Stimulated activated CD4-positive, alpha-beta T cell treated with anti-CD3 and anti-CD28 coated beads, Interleukin-4, amount 100 ng/mL, for 4 hours (primary cell): Measurements from ENCODE around the gene SH3GLB2.
"Not testable (repeated sequence)": the region's sequence is repeated elsewhere in the genome, so short reads cannot be mapped to it uniquely, and the experiment has no call there.

Experiments used
- DNase-seq, 2 experiments: peaks; one replicate each; pipeline ENCODE4 v3.0.0-alpha.2; 2020

SH3GLB2 gene

DNA sequence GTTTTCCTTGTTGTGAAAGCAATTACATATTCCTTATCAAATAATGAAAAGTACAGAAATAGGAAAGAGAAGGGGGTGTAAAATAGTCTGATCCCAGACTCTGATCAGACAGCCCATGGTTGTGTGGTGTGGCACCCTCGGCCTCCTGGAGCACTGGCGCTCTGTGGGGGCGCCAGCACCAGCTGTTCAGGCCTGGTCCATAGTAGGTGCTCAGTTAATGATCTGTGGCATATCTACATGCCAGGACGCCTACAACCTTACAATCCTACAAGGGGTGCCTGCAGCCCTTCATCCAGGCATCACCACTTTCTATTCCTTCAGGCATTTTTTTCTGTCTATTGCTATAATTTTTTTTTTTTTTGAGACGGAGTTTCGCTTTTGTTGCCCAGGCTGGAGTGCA is 24.9 kb upstream of the SH3GLB2 start:
- no peak for DNase-seq

DNA sequence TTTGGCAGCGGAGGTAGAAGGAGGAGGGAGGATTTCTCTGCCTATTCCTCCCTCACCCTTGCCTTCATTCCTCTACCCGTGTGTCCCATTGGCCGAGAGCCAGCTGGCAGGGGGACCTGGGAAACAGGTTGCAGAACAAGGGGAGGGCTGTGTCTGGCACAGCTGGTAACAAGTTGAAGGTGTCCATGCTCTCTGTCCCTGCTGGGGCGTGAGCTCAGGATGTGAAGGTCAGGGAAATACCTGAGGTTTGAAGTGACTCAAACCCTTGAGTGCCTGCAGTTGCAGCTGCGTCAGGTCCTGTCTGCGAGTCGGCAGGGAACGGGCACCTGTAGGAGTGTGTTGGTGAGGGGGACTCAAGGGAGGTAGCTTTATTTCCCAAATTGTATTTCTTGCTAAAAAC is 24.5 kb upstream of the SH3GLB2 start:
- DNase-seq, result no peak

DNA sequence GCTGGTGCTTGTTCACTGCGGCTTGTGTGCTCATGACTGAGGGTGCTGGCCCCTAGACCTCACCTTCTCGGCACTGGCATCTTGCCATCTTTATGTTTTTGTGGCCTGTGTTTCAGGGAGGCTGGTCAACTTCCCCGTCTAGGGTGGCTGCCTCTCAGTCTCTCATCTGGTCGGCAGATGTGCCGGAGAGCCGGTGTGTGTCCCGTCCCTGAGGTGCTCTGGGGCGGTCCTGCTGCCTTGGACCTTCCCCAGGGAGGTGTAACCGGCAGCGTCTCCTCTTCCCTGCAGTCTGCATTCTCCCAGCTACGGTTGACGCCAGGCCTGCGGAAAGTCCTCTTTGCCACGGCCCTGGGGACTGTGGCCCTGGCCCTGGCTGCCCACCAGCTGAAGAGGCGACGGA is 13.9 kb upstream of the SH3GLB2 start:
- DNase-seq, result no peak

DNA sequence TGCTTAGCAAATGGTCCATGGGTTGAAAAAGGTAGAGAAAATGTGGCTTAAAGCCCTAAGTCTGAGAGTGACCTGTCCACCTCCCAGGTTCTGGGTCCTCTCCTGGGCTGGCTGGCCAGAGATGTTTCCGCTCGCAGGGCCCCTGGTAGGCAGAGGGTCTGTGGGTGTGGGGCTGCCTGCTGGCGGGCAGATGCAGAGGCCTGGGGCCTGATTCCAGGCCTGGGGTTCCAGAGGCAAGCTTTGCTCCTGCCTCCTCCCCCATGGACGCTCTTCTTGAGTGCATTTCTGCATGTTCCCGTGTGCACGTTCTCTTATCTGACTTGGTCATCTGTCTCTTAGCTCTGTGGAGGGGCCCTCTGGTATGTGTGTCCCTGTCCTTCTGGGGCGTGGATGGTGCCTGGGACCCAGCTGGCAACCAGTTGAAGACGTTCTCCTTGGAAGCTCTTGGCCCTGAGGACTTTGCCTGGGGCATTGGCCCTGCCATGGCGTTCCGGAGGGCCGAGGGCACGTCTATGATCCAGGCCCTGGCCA is 12.0 kb upstream of the SH3GLB2 start:
- no peak for DNase-seq

DNA sequence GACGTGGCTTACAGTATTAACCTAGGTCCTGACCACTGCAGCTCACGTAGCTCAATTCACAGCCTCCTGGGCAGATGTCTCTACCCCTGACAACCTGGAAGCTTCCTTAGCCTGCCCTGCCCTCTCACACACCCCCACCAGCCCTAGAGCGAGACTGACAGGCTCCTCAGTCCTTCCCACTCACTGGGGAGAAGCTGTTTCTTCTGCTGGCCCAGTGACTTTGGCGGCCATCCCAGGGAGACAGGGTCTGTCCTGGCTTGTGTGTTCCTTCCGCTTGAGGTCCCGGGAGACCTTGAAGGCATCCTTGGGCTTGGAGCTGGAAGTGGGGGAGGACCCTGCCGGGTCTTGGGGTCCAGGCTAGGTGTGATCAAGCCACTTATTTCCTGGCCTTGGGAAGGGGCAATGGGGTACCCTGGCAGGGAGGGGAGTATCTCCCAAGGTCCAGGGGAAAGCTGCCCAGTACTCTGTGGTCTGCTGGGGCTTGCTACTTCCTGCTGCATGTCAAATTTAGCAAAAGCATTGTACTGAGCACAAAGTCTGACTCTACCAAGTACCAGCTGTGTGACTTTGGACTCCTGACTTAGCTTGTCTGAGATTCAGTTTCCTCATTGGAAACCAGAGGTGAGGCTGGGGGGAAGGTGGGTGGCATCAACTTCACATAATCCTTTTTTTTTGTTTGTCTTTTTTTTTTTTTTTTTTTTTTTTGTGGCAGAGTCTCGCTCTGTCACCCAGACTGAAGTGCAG is 10.2 kb upstream of the SH3GLB2 start:
- no peak for DNase-seq

DNA sequence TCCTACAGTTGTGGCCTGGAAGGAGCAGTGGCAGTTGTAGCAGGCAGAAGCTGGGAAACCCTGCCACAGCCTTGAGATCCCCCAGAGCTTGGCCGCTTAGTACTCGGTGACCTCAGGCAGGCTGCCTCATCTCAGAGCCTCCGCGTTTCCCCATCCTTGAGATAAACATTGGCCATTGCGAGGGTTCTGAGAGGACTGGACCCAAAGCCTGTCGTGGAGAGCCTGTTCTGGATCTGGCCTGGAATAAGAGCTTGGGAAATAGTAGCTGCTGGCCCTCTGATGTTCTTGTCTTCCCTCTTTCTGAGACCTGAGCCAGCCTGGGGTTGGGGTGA is 9.6 kb upstream of the SH3GLB2 start:
- DNase-seq, result no peak

DNA sequence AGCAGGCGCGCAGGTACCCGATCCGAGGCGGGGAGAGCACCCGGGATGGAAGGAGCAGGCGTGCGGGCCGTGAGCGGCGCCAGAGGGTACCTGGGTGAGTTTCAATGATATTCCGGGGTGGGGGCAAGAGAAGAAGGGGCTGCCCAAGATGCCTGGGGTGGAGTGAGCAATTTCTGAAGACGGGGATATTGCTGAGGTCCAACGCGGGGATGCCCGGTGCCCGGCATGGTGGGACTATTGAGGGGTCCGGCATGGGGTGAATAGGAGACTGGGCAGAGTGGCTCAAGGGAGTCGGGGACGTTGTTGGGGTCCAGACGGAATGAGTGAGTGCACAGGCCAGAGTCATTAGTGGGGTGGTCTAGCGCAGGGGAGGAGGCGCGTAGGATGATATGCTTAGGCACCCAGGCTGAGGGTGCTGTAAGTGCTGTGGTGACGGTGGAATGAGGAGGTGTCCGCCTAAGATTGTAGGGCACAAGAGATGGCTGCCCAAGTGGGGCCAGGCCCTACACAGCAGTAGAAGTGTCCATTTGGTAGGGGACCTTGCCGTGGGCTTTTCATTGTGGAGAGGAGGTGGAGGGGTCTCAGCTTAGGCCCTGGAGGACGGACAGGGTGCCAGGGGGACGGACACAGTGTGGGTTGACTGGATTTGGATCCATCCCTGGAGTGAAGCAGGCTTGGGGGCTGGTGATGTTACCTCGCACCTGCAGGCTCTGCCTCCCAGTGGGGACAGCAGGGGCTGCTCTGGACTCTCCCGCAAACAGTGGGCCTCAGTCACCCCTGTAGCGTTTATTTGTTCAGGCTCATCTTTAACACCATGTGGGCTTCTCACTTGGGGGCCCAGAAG is 9.0 kb upstream of the SH3GLB2 start:
- no peak for DNase-seq

DNA sequence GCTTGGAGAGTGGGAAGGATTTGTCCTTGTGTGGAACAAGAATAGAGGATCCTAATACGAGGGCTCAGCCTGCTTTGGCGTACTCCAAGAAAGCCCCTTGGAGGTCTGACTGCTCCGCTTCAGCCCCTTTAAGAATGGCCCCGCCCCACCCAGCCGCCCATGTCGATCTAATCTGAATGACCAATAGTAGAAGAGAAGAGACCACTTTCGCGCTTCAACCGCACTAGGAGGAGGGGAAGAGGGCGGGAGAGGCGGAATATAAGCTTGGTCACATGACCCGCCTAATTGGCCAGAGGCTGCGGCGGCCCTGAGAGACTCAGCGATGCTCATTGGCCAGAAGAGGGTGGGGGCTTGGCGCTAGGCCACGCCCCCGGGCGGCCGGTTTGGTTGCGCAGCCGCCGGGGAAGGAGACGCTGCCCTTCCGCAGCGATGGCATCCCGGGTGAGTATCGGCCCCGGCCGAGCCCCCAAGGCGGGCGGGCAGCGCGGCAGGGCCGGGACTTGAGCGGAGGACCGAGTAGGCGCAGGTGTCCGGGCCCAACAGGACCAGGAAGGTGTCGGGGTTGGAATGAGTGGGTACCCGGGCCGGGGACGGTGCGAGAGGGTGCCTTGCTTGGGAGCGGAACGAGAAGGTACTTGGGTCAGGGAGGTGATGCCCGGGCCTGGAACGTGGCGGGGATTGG is 8.3 kb upstream of the SH3GLB2 start, which contains the start of gene MIGA2:
TSS of gene MIGA2 (plus strand) at position 386 of the 682 bp plus-strand sequence. CDS start 3,969 bp downstream, outside the sequence.
- peak; percentile 86 to 91 for DNase-seq

DNA sequence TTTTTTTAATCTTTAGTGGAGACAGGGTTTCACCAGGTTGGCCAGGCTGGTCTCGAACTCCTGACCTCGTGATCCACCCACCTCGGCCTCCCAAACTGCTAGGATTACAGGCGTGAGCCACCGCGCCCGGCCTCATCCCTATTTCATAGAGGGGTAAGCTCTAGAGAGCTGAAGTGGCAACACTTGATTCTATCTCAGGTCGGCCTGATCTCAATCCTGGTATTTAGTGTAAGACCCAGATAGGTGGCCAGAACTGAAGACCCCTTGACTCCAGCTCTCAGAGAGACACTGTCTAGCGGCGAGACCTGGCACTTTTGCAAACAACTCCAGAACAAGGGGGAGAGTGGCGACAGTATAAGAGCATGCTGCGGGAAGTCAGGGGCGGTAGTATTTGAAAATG is 7.7 kb upstream of the SH3GLB2 start:
- DNase-seq, result not testable (repeated sequence)

DNA sequence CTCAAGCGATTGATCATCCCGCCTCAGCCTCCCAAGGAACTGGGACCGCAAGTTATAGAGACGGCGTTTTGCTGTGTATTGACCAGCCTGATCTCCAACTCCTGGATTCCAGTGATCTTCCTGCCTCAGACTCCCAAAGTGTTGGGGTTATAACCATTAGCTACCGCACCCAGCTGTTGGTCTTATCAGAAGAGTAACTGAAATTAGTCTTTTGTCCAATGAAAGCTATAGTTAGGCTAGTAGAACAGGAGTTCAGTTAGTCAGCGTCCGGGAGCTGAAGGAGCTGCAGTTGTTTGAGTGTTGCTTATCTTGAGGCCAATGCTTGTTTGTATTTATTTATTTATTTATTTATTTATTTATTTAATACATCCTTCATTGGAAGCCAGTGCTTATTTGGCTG is 5.1 kb upstream of the SH3GLB2 start:
- no peak for DNase-seq

DNA sequence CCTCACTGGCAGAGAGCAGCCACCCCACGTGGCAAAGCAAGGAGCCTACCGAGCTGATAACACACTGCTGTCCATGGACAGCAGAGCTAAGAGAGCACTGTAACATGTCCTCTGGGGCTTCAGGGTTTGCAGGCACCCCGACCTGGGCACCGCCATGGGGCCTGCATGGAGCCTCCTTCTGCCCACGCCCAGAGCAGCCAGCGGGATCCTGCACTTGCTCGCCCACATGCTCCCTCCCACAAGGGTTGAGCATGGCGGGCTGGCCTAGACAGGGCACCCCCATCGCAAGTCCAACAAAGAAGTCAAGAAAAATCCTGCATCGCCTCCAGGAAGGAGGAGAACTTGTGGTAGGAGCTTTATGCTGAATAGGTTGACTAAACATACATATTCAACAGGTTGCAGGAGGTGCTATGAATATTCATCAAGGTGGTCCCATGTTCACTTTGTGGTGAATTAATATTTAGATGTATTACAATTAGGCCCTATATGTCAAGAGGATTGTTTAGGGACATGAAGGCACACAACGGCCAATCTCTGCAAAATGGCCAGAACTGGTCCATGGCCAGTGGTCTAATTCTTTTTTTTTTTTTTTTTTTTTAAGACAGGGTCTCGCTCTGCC is 4.5 kb upstream of the SH3GLB2 start:
- DNase-seq, result no peak

DNA sequence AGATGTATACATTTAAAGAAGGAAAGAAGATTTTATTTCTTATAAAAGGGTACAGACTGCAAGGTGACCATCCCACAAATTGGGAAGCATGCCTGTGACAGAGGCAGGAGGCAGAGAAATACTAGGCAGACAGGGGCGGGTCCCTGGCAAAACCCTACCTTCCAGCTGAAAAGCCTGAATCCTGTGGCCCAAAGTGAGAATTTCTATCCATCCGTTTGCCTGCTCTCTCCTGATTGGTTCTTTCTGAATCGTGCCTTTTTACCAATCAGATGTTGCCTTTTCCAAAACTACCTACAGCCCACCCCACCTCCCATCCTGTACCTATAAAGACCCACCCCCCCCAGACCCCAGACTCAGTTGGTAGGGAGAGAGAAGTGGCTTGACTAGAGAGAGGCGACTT is 3.4 kb upstream of the SH3GLB2 start:
- no peak for DNase-seq

DNA sequence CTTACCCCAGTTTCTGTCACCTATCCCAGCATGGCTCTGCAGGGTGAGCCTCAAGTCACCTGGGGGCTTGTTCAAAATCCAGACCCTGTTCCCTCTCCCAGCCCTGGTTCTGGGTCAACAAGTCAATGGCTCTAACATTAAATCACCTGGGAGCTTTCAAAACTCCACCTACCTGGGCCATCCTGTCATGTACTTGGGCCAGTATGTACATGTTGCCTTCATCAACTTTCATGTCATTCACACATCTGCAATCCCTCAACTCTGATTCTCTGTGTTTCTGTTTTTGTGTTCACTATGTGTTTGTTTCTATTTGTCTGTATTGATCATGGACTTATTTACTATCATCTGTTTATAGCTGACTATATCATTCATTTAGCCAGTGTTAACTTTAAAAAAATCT is 2.1 kb upstream of the SH3GLB2 start:
- DNase-seq, result no peak

DNA sequence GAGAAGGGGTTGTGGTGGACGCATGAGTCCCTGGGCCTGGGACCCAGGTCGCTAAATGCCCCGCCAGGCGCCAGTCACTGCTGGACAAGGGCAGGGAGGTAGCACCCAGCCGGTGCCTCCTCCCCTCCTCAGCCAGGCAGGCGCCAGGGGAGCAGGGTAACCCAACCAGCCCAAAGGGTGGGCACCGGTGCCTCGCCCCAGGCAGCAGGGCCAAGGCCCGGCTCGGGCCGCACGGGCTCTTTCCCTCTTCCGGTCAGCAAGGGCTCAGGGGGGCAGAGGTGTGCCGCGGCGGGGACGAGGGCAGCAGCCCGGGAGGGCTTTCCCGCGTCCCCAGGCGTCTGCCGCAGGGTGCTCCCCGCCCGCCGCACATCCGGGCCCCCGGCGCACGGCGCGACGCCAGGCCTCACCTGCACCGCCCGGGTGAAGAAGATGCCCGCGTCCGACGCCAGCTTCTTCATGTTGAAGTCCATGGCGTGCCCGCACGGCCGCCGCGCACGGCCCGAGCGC is 393 bp downstream of the SH3GLB2 start:
- DNase-seq, result no peak

DNA sequence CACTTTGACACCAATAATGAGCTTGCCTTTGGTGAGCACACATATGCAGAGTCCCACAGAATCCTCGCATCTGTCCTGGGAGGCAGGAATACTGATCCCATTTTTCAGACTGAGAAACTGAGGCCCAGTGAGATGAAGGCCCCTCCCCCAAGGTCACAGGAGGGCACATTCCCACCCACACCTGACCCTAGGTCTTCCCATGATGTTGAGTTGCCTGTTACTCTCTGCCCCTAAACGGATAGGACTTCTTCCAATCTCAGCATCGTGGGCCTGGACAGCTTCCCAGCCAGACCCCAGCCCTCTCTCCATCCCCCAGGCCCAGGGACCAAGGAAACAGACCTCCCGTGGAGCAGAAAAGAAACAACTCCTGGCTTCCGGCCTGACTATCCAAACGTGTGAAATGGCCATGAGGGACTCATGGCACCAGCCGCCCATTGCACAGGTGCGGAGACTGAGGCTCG is 877 bp downstream of the SH3GLB2 start:
- DNase-seq, result no peak

DNA sequence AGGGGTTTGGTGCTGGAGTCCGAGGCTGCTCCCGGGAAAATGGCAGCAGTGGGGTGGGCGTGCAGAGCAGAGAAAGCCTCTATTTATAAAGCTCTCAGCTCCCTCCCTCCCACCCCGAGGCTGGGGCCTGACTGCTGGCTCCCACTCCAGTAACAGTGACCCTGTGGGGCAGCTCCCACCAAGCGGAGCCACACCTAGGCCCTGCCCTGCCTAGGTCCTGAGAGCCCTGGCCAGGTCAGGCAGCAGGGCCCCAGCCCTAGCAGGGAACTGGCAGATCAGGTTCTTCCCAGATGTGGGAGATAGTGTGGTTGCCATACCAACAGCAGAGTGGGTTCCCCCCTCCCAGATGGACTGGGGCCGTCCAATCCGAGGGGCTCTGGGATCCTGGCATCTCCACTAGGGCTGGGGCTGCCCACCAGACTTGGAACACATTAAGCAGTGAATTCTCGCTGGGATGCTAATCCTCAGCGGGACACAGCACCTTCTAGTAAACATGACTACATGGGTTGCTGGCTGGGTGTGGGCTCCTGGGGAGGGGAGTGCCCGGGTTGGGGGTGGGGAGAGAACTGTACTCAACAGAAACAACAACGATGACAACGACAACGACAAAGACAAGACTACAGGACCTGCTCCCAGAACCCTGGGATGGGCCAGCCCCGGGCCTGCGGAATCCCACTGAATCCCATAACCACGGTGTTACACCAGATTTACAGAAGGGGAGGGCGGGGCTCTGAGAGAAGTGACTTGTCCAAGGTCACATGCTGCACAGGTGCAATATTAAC is 1.5 kb downstream of the SH3GLB2 start:
- DNase-seq, result no peak

DNA sequence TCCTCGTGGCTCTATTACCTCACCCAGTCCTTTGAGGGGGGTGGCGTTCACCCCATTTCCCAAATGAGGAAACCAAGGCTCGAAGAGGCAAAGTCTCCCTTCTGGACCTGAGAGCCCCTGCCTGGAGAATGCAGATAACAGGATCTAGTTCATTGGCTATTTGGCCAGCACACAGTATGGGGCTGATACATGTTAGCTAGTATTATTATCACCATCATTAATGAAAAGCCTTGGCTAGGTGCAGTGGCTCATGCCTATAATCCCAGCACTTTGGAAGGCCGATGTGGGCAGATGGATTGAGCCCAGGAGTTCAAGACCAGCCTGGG is 4.3 kb downstream of the SH3GLB2 start:
- DNase-seq, result no peak

DNA sequence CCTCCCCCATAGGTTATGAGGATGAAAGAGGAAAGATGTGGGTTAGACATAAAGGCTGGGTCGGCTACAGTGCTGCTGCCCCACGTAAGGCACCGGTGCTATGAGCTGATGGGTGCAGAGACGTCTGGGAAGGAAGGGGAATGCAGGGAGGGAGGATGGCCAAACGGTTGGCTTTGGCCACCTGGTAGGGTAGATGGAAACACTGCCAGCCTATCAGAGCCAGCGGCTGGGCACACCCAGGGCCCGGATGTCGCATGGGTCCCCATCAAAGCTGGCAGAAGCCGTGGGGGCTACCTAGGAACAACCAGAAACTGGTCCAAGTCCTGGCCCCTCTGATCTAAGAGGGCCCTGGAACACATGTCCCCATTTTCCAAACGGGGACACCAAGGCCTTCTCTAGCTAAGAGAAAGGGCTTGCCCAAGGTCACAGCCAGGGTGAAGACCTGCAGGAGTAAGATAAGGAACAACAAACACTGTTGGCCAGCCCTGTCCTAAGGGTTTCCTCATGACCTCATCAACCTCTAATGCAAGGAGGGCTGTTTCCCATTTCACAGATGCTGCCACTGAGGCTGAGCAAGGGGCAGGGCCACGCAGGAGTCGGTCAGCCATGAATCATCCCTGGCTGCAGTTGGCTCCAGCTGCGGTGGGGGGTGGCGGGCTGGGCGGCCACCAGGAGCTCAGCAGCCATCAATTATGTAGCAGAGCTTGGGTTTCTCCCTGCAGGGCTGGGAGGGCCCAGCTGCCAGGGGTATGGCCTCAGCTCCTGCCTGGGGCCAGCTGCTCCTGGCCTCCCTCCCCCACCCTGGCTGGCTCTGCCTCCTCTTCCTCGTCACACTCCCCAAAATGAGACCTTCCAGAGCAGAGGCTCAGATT is 4.9 kb downstream of the SH3GLB2 start:
- DNase-seq, result no peak

DNA sequence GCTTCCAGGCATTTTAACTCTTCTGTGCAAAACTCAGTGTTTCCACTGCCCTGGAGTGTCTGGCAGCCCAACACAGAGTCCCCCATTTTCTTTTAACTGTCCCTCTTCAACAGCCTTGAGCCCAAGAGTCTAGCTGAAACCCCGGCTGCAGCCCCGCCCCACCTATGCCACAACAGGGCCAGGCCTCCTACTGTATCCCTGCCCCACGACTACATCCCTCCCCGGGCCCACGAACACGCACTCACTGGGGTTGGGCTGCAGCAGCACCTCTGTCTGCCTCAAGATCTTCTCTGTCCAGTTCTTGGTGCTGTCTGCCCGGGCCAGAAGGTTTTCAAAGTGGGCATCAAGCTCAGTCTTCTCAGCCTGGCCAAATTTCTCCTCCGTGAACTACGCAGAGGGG is 6.1 kb downstream of the SH3GLB2 start:
- DNase-seq, result no peak

DNA sequence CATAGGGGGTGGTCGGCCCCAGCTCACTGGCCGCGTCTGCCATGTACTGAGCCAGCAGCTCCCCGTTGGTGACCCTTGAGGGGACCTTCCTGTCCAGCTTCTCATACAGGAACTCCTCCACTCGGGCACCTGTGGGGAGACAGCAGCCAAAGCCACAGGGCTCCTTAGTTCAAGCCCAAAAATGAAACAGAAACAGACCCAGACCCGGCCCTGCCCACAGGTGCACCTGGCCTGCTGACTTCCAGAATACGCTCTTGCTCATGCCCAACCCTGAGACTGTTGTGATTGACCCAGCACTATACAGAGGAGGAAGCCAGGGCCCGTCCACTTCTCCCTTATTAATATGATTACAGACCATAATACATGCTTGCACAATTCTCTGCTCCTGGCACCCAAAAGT is 7.0 kb downstream of the SH3GLB2 start:
- DNase-seq, result no peak

DNA sequence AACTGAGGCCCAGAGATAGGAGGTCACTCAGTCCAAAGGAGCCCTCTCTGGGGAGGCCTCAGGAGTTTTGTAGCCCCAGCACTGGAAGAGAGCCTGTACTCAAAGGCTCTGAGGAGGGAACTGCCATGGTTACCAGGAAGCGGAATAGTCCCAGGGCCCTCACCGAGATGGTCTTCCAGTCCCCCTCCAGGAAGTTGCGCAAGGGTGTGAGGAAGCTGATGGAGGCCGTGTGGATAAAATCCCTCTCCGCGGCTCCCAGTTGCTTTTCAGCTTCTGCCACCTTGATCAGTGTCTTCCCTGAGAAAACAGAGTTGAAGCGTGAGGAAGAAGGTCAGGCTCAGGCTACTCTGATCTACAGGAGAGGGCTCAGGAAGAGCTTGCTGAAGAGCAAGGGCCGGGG is 13.5 kb downstream of the SH3GLB2 start:
- no peak for DNase-seq
